HepG2 (cell line): ENCODE data around the gene CSTPP1. TPM values are rescaled to one million over a fixed set of nuclear protein-coding genes. Genes with fewer than 3 reads are reported as not detected.

Experiments used
- ATAC-seq: fragments of 200-7000 bp; cut with Tn5 transposase; 3 replicates; pipeline ENCODE4 v1.9.1; 2020; ENCODE audit warnings: mild to moderate bottlenecking, moderate library complexity
- BruUV-seq: library from RNA; stranded (reverse); fragments of 400-500 nt; replicated peaks from 2 replicates; lab custom pipeline; 2021; lab: Mats Ljungman, UMichigan
- CTCF ChIA-PET: fragments of 300-600 bp; formaldehyde crosslinking; extraction: SDS; loops from one replicate; lab custom pipeline; 2021; ENCODE audit warnings: low total read pairs, inconsistent platforms, low intra/inter-chr PET ratio; lab: Yijun Ruan, JAX
- POLR2A ChIA-PET: fragments of 350-600 bp; sonication (Branson Sonifier 250); formaldehyde crosslinking; loops from one replicate; lab custom pipeline; 2020; ENCODE audit warnings: antibody characterized with exemption, inconsistent platforms; lab: Yijun Ruan, JAX
- DNase-seq: peaks from one replicate; pipeline ENCODE4 v3.0.0-alpha.2; 2015; ENCODE audit warnings: low spot score
- FAIRE-seq: peaks from 3 replicates; lab custom pipeline; 2011; peaks lifted over from hg19 to GRCh38; lab: Jason Lieb, UNC
- H2AFZ ChIP-seq: one replicate; pipeline ENCODE4 v1.6.1; 2011; ENCODE audit warnings: low read length, inconsistent platforms
- H3K27ac ChIP-seq: fragments of 300-600 bp; 3 replicates; pipeline ENCODE4 v1.8.0; 2011; ENCODE audit warnings: mixed run types, mild to moderate bottlenecking, mixed read lengths, low read length, inconsistent platforms; ENCODE audit not compliant: insufficient read depth; ENCODE audit errors: extremely low read length
- H3K27me3 ChIP-seq, 2 experiments: fragments of 200-600 bp in 1 of 2; 2 replicates in 1 of 2; 3 replicates in 1 of 2; pipeline versions ENCODE4 v1.6.0 to v1.8.0; 2011; ENCODE audit warnings: low read length in 2 of 2, mild to moderate bottlenecking in 2 of 2, moderate library complexity in 2 of 2, inconsistent platforms in 1 of 2; ENCODE audit not compliant: insufficient read depth in 2 of 2, control insufficient read depth in 1 of 2
- H3K36me3 ChIP-seq, 2 experiments: fragments of 200-600 bp in 1 of 2; replicated peaks in 1 of 2; 2 replicates in 1 of 2; 3 replicates in 1 of 2; pipeline versions ENCODE4 v1.5.1 to v1.8.0; 2011; ENCODE audit warnings: low read length in 2 of 2, inconsistent platforms in 1 of 2; ENCODE audit not compliant: insufficient read depth in 2 of 2, control insufficient read depth in 1 of 2
- H3K4me1 ChIP-seq: 2 replicates; pipeline ENCODE4 v1.5.1; 2012; ENCODE audit warnings: low read length, inconsistent platforms; ENCODE audit not compliant: insufficient read depth
- H3K4me2 ChIP-seq: 2 replicates; pipeline ENCODE4 v1.6.0; 2011; ENCODE audit warnings: low read depth, low read length, inconsistent platforms
- H3K4me3 ChIP-seq, 3 experiments: fragments of 200-600 bp in 1 of 3; sonication (generic), shearing (Covaris generic) in 1 of 3; replicated peaks in 1 of 3; 2 replicates each; pipeline ENCODE4 v1.5.1; 2011 to 2016; ENCODE audit warnings: low read length in 3 of 3, inconsistent platforms in 2 of 3, low read depth in 2 of 3, mild to moderate bottlenecking in 2 of 3, control low read depth in 1 of 3, mixed read lengths in 1 of 3; ENCODE audit not compliant: insufficient read depth in 1 of 3
- H3K79me2 ChIP-seq: one replicate; pipeline ENCODE4 v1.6.1; 2011; ENCODE audit warnings: low read length, inconsistent platforms; ENCODE audit not compliant: insufficient read depth
- H3K9ac ChIP-seq: 2 replicates; pipeline ENCODE4 v1.6.0; 2011; ENCODE audit warnings: mild to moderate bottlenecking, low read depth, low read length, inconsistent platforms; ENCODE audit not compliant: insufficient read depth
- H3K9me3 ChIP-seq: 2 replicates; pipeline ENCODE4 v1.5.1; 2012; ENCODE audit warnings: mild to moderate bottlenecking, low read length
- H4K20me1 ChIP-seq: 2 replicates; pipeline ENCODE4 v1.6.0; 2011; ENCODE audit warnings: inconsistent platforms, mild to moderate bottlenecking, low read length, moderate library complexity; ENCODE audit not compliant: insufficient read depth
- CEBPB ChIP-seq: IDR thresholded peaks from 2 replicates; pipeline ENCODE4 v1.6.1; 2011; ENCODE audit warnings: low read depth, low read length, improper control_type of control experiment, borderline replicate concordance
- FOXK1 ChIP-seq: sonication (generic); formaldehyde crosslinking; IDR thresholded peaks from 2 replicates; pipeline ENCODE4 v1.4.0; 2020; ENCODE audit warnings: low read depth, missing genetic modification reagents, borderline replicate concordance
- HNRNPUL1 ChIP-seq: fragments of 200-400 bp; formaldehyde crosslinking; IDR thresholded peaks from 2 replicates; pipeline ENCODE4 v1.6.1; 2017; ENCODE audit warnings: low read depth, mild to moderate bottlenecking, low read length, moderate library complexity
- JDP2 ChIP-seq: sonication (generic); formaldehyde crosslinking; IDR thresholded peaks from 2 replicates; pipeline ENCODE4 v1.8.1; 2022; ENCODE audit warnings: missing genetic modification reagents, borderline replicate concordance
- RXRB ChIP-seq: IDR thresholded peaks from 2 replicates; pipeline ENCODE4 v1.6.1; 2016; ENCODE audit warnings: borderline replicate concordance, missing genetic modification reagents, missing compliant biosample characterization
- SOX5 ChIP-seq: IDR thresholded peaks from 2 replicates; pipeline ENCODE4 v1.6.1; 2016; ENCODE audit warnings: borderline replicate concordance
- SOX6 ChIP-seq, 2 experiments: fragments of 450-650 bp in 1 of 2; sonication (generic) in 1 of 2; formaldehyde crosslinking in 1 of 2; IDR thresholded peaks; 2 replicates each; pipeline versions ENCODE4 v1.4.0 to v1.6.1; 2017 to 2020; ENCODE audit warnings: antibody characterized with exemption in 1 of 2, mild to moderate bottlenecking in 1 of 2, missing genetic modification reagents in 1 of 2
- TAF15 ChIP-seq: fragments of 200-400 bp; formaldehyde crosslinking; IDR thresholded peaks from one replicate; pipeline ENCODE4 v1.6.1; 2018; ENCODE audit warnings: mild to moderate bottlenecking, low read depth, low read length; ENCODE audit not compliant: poor library complexity, severe bottlenecking
- ZBTB20 ChIP-seq: sonication (generic); formaldehyde crosslinking; IDR thresholded peaks from 2 replicates; pipeline ENCODE4 v1.8.1; 2023; ENCODE audit warnings: missing genetic modification reagents, low read depth, mild to moderate bottlenecking, borderline replicate concordance
- ZEB1 ChIP-seq: IDR thresholded peaks from 2 replicates; pipeline ENCODE4 v1.6.1; 2012; ENCODE audit warnings: mild to moderate bottlenecking, low read depth, inconsistent platforms; ENCODE audit not compliant: insufficient replicate concordance
- ZNF124 ChIP-seq: sonication (generic); formaldehyde crosslinking; IDR thresholded peaks from 2 replicates; pipeline ENCODE4 v1.4.0; 2020; ENCODE audit warnings: missing genetic modification reagents
- ZNF256 ChIP-seq: sonication (generic); formaldehyde crosslinking; conservative IDR thresholded peaks from 2 replicates; pipeline ENCODE4 v1.4.0; 2020; ENCODE audit warnings: missing genetic modification reagents
- ZNF552 ChIP-seq: sonication (generic); formaldehyde crosslinking; IDR thresholded peaks from 2 replicates; pipeline ENCODE4 v1.9.0; 2022; ENCODE audit warnings: missing genetic modification reagents, mild to moderate bottlenecking, borderline replicate concordance
- ZNF776 ChIP-seq: sonication (generic); formaldehyde crosslinking; IDR thresholded peaks from 2 replicates; pipeline ENCODE4 v1.4.0; 2020; ENCODE audit warnings: mild to moderate bottlenecking, missing genetic modification reagents
- ZNF792 ChIP-seq: IDR thresholded peaks from 2 replicates; pipeline ENCODE4 v1.6.1; 2016
- WGBS: methylation state at CpG from one replicate; pipeline ENCODE4 v1.1.6; 2017; ENCODE audit warnings: low lambda C conversion rate; 5-methylcytosine and 5-hydroxymethylcytosine counted together
- in situ Hi-C: cut with HindIII; loops from 2 replicates; pipeline ENCODE4 v1.10.0; 2017; ENCODE audit warnings: low pct_unique_long_range_greater_than_20kb; ENCODE audit not compliant: extremely low pct_ligation_motif_present
- intact Hi-C: fragments of 100-400 bp; cut with micrococcal nuclease; formaldehyde crosslinking; loops from one replicate; pipeline ENCODE4 v1.10.0; 2022; ENCODE audit not compliant: unreplicated experiment
- polyA plus RNA-seq, 8 experiments: library from polyadenylated mRNA; depleted of rRNA in 3 of 8; stranded (reverse) in 7 of 8; unstranded in 1 of 8; fragments of >200 nt; fragmentation: Illumina TruSeq in 4 of 8; extraction: Trizol in 4 of 8; gene quantifications; 2 replicates each; pipeline versions ENCODE4 v1.2.1 to v1.2.3, GENCODE V29; 2011 to 2016; ENCODE audit warnings: low read depth in 4 of 8, missing spikeins in 1 of 8, mixed read lengths in 1 of 8; ENCODE audit not compliant: insufficient read depth in 1 of 8
- total RNA-seq, 5 experiments: library from RNA; depleted of rRNA; stranded (reverse); fragments of >200 nt; fragmentation: Illumina TruSeq; extraction: Trizol; gene quantifications; 2 replicates each; pipeline ENCODE4 v1.2.3, GENCODE V29; 2016; ENCODE audit warnings: low read depth in 1 of 5
- TF ChIP-seq, protein P1 (sequence below): IDR thresholded peaks from 2 replicates; pipeline ENCODE4 v1.4.0; 2020; ENCODE audit warnings: mild to moderate bottlenecking, missing genetic modification reagents
- TF ChIP-seq, protein P2 (sequence below): sonication (generic); formaldehyde crosslinking; IDR thresholded peaks from 2 replicates; pipeline ENCODE4 v1.4.0; 2020; ENCODE audit warnings: missing genetic modification reagents

The CSTPP1 gene
- total and polyA plus RNA-seq, 2 of the 13 experiments (the other 11 are each of a cell fraction or from before 2014, with no cell fraction given), result 12.3 to 14.6 TPM

DNA sequence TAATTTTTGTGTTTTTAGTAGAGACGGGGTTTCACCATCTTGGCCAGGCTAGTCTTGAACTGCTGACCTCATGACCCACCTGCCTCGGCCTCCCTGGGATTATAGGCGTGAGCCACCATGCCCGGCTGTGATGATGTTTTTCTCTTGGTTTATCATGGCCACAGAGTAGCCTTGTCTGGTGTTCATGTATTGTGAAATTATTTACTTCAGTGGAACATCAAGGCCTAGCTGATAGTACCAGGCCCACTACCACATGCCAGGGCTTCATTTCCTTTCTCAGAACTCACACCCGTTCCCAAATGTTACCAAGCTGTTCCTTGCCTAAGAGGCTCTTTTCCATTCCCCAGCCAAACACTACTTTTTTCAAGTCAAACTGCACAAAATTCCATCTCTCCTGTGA, 272.1 kb downstream of the CSTPP1 start:
- H2AFZ ChIP-seq, result no peak overlapping the region
- TF ChIP-seq SOX6 (IDR thresholded peaks at IDR 0.05), result no peak
- TF ChIP-seq SOX6 (CRISPR knock-in tag; IDR thresholded peaks at IDR 0.05), result 0 out of 2 replicates have a peak, but pooled peaks have one; percentile 10
- TF ChIP-seq, protein P1, sequence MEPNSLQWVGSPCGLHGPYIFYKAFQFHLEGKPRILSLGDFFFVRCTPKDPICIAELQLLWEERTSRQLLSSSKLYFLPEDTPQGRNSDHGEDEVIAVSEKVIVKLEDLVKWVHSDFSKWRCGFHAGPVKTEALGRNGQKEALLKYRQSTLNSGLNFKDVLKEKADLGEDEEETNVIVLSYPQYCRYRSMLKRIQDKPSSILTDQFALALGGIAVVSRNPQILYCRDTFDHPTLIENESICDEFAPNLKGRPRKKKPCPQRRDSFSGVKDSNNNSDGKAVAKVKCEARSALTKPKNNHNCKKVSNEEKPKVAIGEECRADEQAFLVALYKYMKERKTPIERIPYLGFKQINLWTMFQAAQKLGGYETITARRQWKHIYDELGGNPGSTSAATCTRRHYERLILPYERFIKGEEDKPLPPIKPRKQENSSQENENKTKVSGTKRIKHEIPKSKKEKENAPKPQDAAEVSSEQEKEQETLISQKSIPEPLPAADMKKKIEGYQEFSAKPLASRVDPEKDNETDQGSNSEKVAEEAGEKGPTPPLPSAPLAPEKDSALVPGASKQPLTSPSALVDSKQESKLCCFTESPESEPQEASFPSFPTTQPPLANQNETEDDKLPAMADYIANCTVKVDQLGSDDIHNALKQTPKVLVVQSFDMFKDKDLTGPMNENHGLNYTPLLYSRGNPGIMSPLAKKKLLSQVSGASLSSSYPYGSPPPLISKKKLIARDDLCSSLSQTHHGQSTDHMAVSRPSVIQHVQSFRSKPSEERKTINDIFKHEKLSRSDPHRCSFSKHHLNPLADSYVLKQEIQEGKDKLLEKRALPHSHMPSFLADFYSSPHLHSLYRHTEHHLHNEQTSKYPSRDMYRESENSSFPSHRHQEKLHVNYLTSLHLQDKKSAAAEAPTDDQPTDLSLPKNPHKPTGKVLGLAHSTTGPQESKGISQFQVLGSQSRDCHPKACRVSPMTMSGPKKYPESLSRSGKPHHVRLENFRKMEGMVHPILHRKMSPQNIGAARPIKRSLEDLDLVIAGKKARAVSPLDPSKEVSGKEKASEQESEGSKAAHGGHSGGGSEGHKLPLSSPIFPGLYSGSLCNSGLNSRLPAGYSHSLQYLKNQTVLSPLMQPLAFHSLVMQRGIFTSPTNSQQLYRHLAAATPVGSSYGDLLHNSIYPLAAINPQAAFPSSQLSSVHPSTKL, result peak; percentile 14; the same call in 1 of the 2 replicates
- no peak for TF ChIP-seq ZNF552
- no peak for TF ChIP-seq ZNF256 (CRISPR knock-in tag)
- TF ChIP-seq ZNF124 (CRISPR knock-in tag), result no peak
- no peak for TF ChIP-seq SOX5
- no peak for TF ChIP-seq TAF15
- no peak for TF ChIP-seq HNRNPUL1
- no peak for TF ChIP-seq ZEB1
- TF ChIP-seq, protein P2, sequence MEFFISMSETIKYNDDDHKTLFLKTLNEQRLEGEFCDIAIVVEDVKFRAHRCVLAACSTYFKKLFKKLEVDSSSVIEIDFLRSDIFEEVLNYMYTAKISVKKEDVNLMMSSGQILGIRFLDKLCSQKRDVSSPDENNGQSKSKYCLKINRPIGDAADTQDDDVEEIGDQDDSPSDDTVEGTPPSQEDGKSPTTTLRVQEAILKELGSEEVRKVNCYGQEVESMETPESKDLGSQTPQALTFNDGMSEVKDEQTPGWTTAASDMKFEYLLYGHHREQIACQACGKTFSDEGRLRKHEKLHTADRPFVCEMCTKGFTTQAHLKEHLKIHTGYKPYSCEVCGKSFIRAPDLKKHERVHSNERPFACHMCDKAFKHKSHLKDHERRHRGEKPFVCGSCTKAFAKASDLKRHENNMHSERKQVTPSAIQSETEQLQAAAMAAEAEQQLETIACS (CRISPR knock-in tag), result 0 out of 2 replicates have a peak, but pooled peaks have one; percentile 22
- TF ChIP-seq JDP2 (CRISPR knock-in tag), result no peak
- TF ChIP-seq ZNF776 (CRISPR knock-in tag), result no peak
- no peak for TF ChIP-seq ZBTB20
- TF ChIP-seq ZNF792, result no peak
- TF ChIP-seq CEBPB, result peak; percentile 71; the same call in 1 of the 2 replicates
- TF ChIP-seq RXRB (CRISPR knock-in tag), result no peak
- TF ChIP-seq FOXK1 (CRISPR knock-in tag), result no peak

More for the DNA sequence above, 272.1 kb downstream of the CSTPP1 start:
- intact Hi-C loops, result no loop called here
- ATAC-seq (no peak), DNase-seq (no peak), FAIRE-seq (no peak)
- ChIA-PET POLR2A (interaction anchor here (0.9 to 1.3 kb wide), 3 partner anchors 19 to 40 kb away, joined by 3 to 4 read pairs (median 3); partner anchors contain the start of gene ACP2), CTCF (no interaction called here)
- Histone ChIP-seq H3K4me2 (peak overlapping the region; percentile 33; the same call in 1 of the 2 replicates), H3K9ac (no peak overlapping the region), H3K9me3 (0 out of 2 replicates have a peak, but pooled peaks cover 6% of the 10 kb centered on the region), H3K27ac (no peak overlapping the region), H3K27me3 (no peaks in the 10 kb centered on the region), H3K79me2 (no peaks in the 10 kb centered on the region), H3K36me3 (no peaks in the 10 kb centered on the region), H3K4me1 (peaks cover 61% of the 10 kb centered on the region), H3K4me3 (no peak overlapping the region), H4K20me1 (no peaks in the 10 kb centered on the region)
- in situ Hi-C loops, result no loop called here
- 13% methylated on average over 5 of the region's 5 CpGs for whole genome bisulfite sequencing
- no TSS peak for BruUV-seq
